CD4-positive, alpha-beta T cell treated with Interleukin-12 subunit alpha and Interleukin-12 subunit beta, for 1 hour (primary cell): ENCODE results near the gene RGPD8.
"Not testable (repeated sequence)": the region's sequence is repeated elsewhere in the genome, so short reads cannot be mapped to it uniquely, and the experiment has no call there.

Experiments
- DNase-seq: peaks from one replicate; pipeline ENCODE4 v3.0.0-alpha.2; 2020

Gene RGPD8

GRCh38 chr2:112434890-112435715, 1.7 kb upstream of the RGPD8 start:
- DNase-seq: not testable (repeated sequence)

- DNase-seq: no peak
These were observed 686 bp upstream of the RGPD8 start for GRCh38 chr2:112433932-112434730.

GRCh38 chr2:112432735-112433479, 538 bp downstream of the RGPD8 start:
- peak; percentile 29 for DNase-seq

GRCh38 chr2:112432390-112432734, 1.1 kb downstream of the RGPD8 start:
- DNase-seq: not testable (repeated sequence)

GRCh38 chr2:112431587-112432295, 1.7 kb downstream of the RGPD8 start:
- not testable (repeated sequence) for DNase-seq

- not testable (repeated sequence) for DNase-seq
These were observed 8.9 kb downstream of the RGPD8 start for GRCh38 chr2:112424553-112424952.

- not testable (repeated sequence) for DNase-seq
These were observed 16.6 kb downstream of the RGPD8 start for GRCh38 chr2:112416860-112417259.

GRCh38 chr2:112360055-112360454, 73.4 kb downstream of the RGPD8 start:
- not testable (repeated sequence) for DNase-seq

GRCh38 chr2:112354335-112354734, 79.1 kb downstream of the RGPD8 start:
- not testable (repeated sequence) for DNase-seq

- DNase-seq: not testable (repeated sequence)
These were observed 80.4 kb downstream of the RGPD8 start for GRCh38 chr2:112352809-112353603.

- DNase-seq: not testable (repeated sequence)
These were observed 81.2 kb downstream of the RGPD8 start for GRCh38 chr2:112352292-112352691.

- no peak for DNase-seq
These were observed 88.1 kb downstream of the RGPD8 start for GRCh38 chr2:112345030-112346027.

- no peak for DNase-seq
These were observed 89.4 kb downstream of the RGPD8 start for GRCh38 chr2:112343827-112344585.

GRCh38 chr2:112342067-112342550, 91.3 kb downstream of the RGPD8 start:
- DNase-seq: no peak

- DNase-seq: no peak
These were observed 92.8 kb downstream of the RGPD8 start for GRCh38 chr2:112340475-112341267.

- no peak for DNase-seq
These were observed 93.5 kb downstream of the RGPD8 start for GRCh38 chr2:112339986-112340385.

GRCh38 chr2:112335600-112335999, 97.8 kb downstream of the RGPD8 start:
- DNase-seq: no peak

GRCh38 chr2:112332123-112332696, 101.2 kb downstream of the RGPD8 start:
- DNase-seq: no peak
